Rectal smooth muscle tissue (tissue), 1 donor: Measurements from ENCODE around the gene AKR1A1.
"Not testable (repeated sequence)": the region's sequence is repeated elsewhere in the genome, so short reads cannot be mapped to it uniquely, and the experiment has no call there.

Experiments
- H3K27ac ChIP-seq: one replicate; pipeline ENCODE4 v1.7.0; 2013; ENCODE audit warnings: low read depth, low read length, inconsistent platforms
- H3K27me3 ChIP-seq: one replicate; pipeline ENCODE4 v1.7.0; 2013; ENCODE audit warnings: low read length; ENCODE audit not compliant: control insufficient read depth, insufficient read depth
- H3K36me3 ChIP-seq: one replicate; pipeline ENCODE4 v1.7.0; 2013; ENCODE audit warnings: low read length; ENCODE audit not compliant: control insufficient read depth, insufficient read depth
- H3K4me1 ChIP-seq: one replicate; pipeline ENCODE4 v1.7.0; 2013; ENCODE audit warnings: low read length; ENCODE audit not compliant: control insufficient read depth, insufficient read depth
- H3K4me3 ChIP-seq: one replicate; pipeline ENCODE4 v1.7.0; 2013; ENCODE audit warnings: low read length
- H3K9ac ChIP-seq: one replicate; pipeline ENCODE4 v1.7.0; 2013; ENCODE audit warnings: low read length

Gene AKR1A1

GRCh38 chr1:45516036-45516435 lies 34.6 kb upstream of the AKR1A1 start:
- no peak overlapping the region for H3K4me3 ChIP-seq
- no peak overlapping the region for H3K27ac ChIP-seq
- H3K27me3 ChIP-seq, result no peaks in the 10 kb centered on the region
- H3K36me3 ChIP-seq, result peaks cover 26% of the 10 kb centered on the region
- peaks cover 4% of the 10 kb centered on the region for H3K4me1 ChIP-seq
- H3K9ac ChIP-seq, result no peak overlapping the region

GRCh38 chr1:45516465-45516864 lies 34.2 kb upstream of the AKR1A1 start:
- Histone ChIP-seq H3K27me3 (no peaks in the 10 kb centered on the region), H3K4me1 (peaks cover 4% of the 10 kb centered on the region), H3K27ac (no peak overlapping the region), H3K9ac (no peak overlapping the region), H3K36me3 (peaks cover 26% of the 10 kb centered on the region), H3K4me3 (no peak overlapping the region)

- not testable (repeated sequence) for H3K4me1 ChIP-seq, H3K4me3 ChIP-seq, H3K27ac ChIP-seq
Observed at GRCh38 chr1:45518366-45518765, 32.3 kb upstream of the AKR1A1 start.

DNA sequence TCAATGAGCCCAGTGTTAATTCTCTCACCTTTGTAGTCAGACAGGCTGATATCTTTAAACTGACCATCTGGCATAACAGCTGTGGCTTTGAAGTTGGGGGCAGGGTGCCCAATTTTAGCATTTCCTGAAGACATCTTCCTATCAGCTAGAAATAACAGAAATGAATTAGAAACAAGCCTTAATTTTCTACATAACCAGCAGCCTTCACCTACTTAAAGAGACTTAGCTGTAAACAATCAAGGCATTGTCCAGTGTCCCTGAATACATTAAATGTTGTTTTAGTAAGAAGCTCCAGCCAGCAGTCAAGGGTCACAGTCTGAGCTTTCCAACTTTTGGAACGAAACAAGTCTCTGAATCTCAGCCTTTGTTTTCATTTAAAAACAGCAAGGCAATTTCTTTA lies 31.7 kb upstream of the AKR1A1 start:
- peaks cover 6% of the 10 kb centered on the region for H3K4me1 ChIP-seq
- peaks cover 14% of the 10 kb centered on the region for H3K36me3 ChIP-seq
- no peak overlapping the region for H3K27ac ChIP-seq
- H3K4me3 ChIP-seq, result no peak overlapping the region
- no peak overlapping the region for H3K9ac ChIP-seq
- H3K27me3 ChIP-seq, result no peaks in the 10 kb centered on the region

More at GRCh38 chr1:45518366-45518765, 32.3 kb upstream of the AKR1A1 start:
- H3K36me3 ChIP-seq, result peaks cover 18% of the 10 kb centered on the region
- not testable (repeated sequence) for H3K27me3 ChIP-seq, H3K9ac ChIP-seq

DNA sequence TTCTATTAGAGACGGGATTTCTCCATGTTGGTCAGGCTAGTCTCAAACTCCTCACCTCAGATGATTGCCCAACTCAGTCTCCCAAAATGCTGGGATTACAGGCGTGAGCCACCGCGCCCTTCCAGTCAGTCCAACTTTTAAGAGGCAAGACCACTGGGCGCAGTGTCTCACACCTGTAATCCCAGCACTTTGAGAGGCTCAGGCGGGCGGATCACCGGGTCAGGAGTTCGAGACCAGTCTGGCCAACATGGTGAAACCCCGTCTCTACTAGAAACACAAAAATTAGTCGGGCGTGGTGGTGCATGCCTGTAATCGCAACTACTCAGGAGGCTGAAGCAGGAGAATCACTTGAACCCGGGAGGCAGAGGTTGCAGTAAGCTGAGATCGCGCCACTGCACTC lies 30.9 kb upstream of the AKR1A1 start:
- H3K4me3 ChIP-seq, H3K36me3 ChIP-seq, H3K27me3 ChIP-seq, H3K9ac ChIP-seq, H3K4me1 ChIP-seq, H3K27ac ChIP-seq: not testable (repeated sequence)

GRCh38 chr1:45521413-45522323 lies 29.0 kb upstream of the AKR1A1 start, which contains the start of gene PRDX1:
TSS of gene PRDX1 (minus strand) at chr1:45521884. CDS start at chr1:45519043, 2,841 bp downstream.
- peaks cover 2% of the 10 kb centered on the region for H3K4me1 ChIP-seq
- no peaks in the 10 kb centered on the region for H3K27me3 ChIP-seq
- peak within 1 kb of the TSS; percentile 96 for H3K9ac ChIP-seq
- H3K36me3 ChIP-seq, result peaks cover 6% of the 10 kb centered on the region
- H3K27ac ChIP-seq, result peak within 1 kb of the TSS; percentile 93
- peak within 1 kb of the TSS; percentile 78 for H3K4me3 ChIP-seq

- H3K4me3 ChIP-seq, result peak overlapping the region; percentile 78
- peaks cover 2% of the 10 kb centered on the region for H3K36me3 ChIP-seq
- H3K27me3 ChIP-seq, result no peaks in the 10 kb centered on the region
- peak overlapping the region; percentile 93 for H3K27ac ChIP-seq
- peak overlapping the region; percentile 96 for H3K9ac ChIP-seq
- H3K4me1 ChIP-seq, result peaks cover 2% of the 10 kb centered on the region
Observed at GRCh38 chr1:45522324-45523104, 28.1 kb upstream of the AKR1A1 start.

GRCh38 chr1:45523516-45523915 lies 27.1 kb upstream of the AKR1A1 start:
- H3K27me3 ChIP-seq, H3K4me3 ChIP-seq, H3K27ac ChIP-seq, H3K4me1 ChIP-seq, H3K9ac ChIP-seq, H3K36me3 ChIP-seq: not testable (repeated sequence)

DNA sequence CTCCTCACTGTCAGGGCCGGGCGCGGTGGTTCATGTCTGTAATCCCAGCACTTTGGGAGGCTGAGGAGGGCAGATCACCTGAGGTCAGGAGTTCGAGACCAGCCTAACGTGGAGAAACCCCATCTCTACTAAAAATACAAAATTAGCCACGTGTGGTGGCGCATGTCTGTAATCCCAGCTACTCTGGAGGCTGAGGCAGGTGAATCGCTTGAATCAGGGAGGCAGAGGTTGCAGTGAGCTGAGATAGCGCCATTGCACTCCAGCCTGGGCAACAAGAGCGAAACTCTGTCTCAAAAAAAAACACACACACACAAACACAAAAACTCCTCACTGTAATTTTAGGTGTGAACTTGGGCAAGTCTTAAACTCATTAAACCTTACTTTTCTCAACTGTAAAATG lies 26.7 kb upstream of the AKR1A1 start:
- H3K36me3 ChIP-seq, H3K4me1 ChIP-seq, H3K9ac ChIP-seq, H3K27me3 ChIP-seq, H3K4me3 ChIP-seq, H3K27ac ChIP-seq: not testable (repeated sequence)

- no peak overlapping the region for H3K4me3 ChIP-seq
- no peak overlapping the region for H3K27ac ChIP-seq
- H3K4me1 ChIP-seq, result peaks cover 2% of the 10 kb centered on the region
- no peak overlapping the region for H3K9ac ChIP-seq
- no peaks in the 10 kb centered on the region for H3K27me3 ChIP-seq
- no peaks in the 10 kb centered on the region for H3K36me3 ChIP-seq
Observed at GRCh38 chr1:45526135-45526644, 24.4 kb upstream of the AKR1A1 start.

DNA sequence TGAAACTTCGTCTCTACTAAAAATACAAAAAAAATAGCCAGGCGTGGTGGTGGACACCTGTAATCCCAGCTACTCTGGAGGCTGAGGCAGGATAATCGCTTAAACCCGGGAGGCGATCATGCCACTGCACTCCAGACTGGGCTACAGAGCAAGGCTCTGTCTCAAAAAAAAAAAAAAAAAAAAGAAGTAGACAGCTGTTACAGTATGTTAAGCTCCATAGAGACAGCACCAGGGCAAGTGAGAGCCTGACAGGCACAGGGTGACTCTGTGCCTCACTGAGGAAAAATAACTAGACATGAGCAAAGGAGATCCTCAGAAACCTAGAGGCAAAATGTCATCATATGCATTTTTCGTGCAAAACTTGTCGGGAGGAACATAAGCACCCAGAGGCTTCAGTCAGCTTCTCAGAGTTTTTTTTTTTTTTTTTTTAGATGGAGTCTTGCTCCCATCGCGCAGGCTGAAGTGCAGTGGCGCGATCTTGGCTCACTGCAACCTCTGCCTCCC lies 19.9 kb upstream of the AKR1A1 start:
- no peaks in the 10 kb centered on the region for H3K4me1 ChIP-seq
- H3K36me3 ChIP-seq, result no peaks in the 10 kb centered on the region
- no peak overlapping the region for H3K9ac ChIP-seq
- H3K4me3 ChIP-seq, result no peak overlapping the region
- no peaks in the 10 kb centered on the region for H3K27me3 ChIP-seq
- H3K27ac ChIP-seq, result no peak overlapping the region

- Histone ChIP-seq H3K27ac (no peak overlapping the region), H3K9ac (no peak overlapping the region), H3K36me3 (no peaks in the 10 kb centered on the region), H3K27me3 (no peaks in the 10 kb centered on the region), H3K4me1 (no peaks in the 10 kb centered on the region), H3K4me3 (no peak overlapping the region)
Observed at GRCh38 chr1:45531873-45532272, 18.8 kb upstream of the AKR1A1 start.
